NCI-H1436 treated with DMSO at 0.1 percent for 48 hours (cell line): Measurements from ENCODE around the gene NAB1.
"Not testable (repeated sequence)": the region's sequence is repeated elsewhere in the genome, so short reads cannot be mapped to it uniquely, and the experiment has no call there.

Experiments
- DNase-seq: peaks from one replicate; lab custom pipeline; 2025; lab: John Stamatoyannopoulos, UW

The NAB1 gene

GRCh38 chr2:190649035-190649797, at the start of gene NAB1:
Gene NAB1 (plus strand): TSS chr2:190649083. CDS start chr2:190659177, 10,094 bp downstream.
- no peak for DNase-seq

- DNase-seq, result no peak
These were observed 49.2 kb upstream of the NAB1 start for GRCh38 chr2:190599546-190600220.

- DNase-seq, result no peak
These were observed 48.4 kb upstream of the NAB1 start for GRCh38 chr2:190600293-190601103.

GRCh38 chr2:190603374-190603773, 45.5 kb upstream of the NAB1 start:
- DNase-seq, result no peak

- no peak for DNase-seq
These were observed 41.8 kb upstream of the NAB1 start for GRCh38 chr2:190607014-190607597.

GRCh38 chr2:190607657-190608357, 41.1 kb upstream of the NAB1 start:
- DNase-seq, result no peak

GRCh38 chr2:190608863-190609262, 40.0 kb upstream of the NAB1 start:
- DNase-seq, result not testable (repeated sequence)

GRCh38 chr2:190609397-190609796, 39.5 kb upstream of the NAB1 start:
- not testable (repeated sequence) for DNase-seq

- not testable (repeated sequence) for DNase-seq
These were observed 38.4 kb upstream of the NAB1 start for GRCh38 chr2:190610528-190610927.

- DNase-seq, result no peak
These were observed 33.2 kb upstream of the NAB1 start for GRCh38 chr2:190615555-190616200.

- no peak for DNase-seq
These were observed 30.9 kb upstream of the NAB1 start for GRCh38 chr2:190618030-190618429.

- no peak for DNase-seq
These were observed 23.2 kb upstream of the NAB1 start for GRCh38 chr2:190625691-190626090.

- no peak for DNase-seq
These were observed 22.2 kb upstream of the NAB1 start for GRCh38 chr2:190626641-190627210.

GRCh38 chr2:190627448-190628412, 21.2 kb upstream of the NAB1 start:
- DNase-seq, result no peak

- no peak for DNase-seq
These were observed 20.1 kb upstream of the NAB1 start for GRCh38 chr2:190628591-190629319.

- no peak for DNase-seq
These were observed 14.5 kb upstream of the NAB1 start for GRCh38 chr2:190634381-190634780.

- DNase-seq, result no peak
These were observed 13.1 kb upstream of the NAB1 start for GRCh38 chr2:190635781-190636180.

GRCh38 chr2:190636361-190636760, 12.5 kb upstream of the NAB1 start:
- DNase-seq, result no peak

GRCh38 chr2:190637281-190637734, 11.6 kb upstream of the NAB1 start:
- DNase-seq, result no peak
